ENCODE results near the gene WDR33.

- TF ChIP-seq CTCF (IDR thresholded peaks at IDR 0.05): peak in 1 of 6 experiments; percentile 9
- TF ChIP-seq POLR2A (IDR thresholded peaks at IDR 0.05): peak; percentile 78 to 94
Observed at GRCh38 chr2:127701193-127701650, 109.7 kb downstream of the WDR33 start, which contains the start of gene SFT2D3.
